Measurements from ENCODE around the gene BZW2. TPM values are rescaled to one million over a fixed set of nuclear protein-coding genes. Genes with fewer than 3 reads are reported as not detected.

BZW2 gene
- total and polyA plus RNA-seq, 7 donors: 83.7 to 163 (median 133) TPM

- H3K27me3 ChIP-seq (ENCODE audit: insufficient read depth in 3 of 3, low read length in 2 of 3): no peaks in the 10 kb centered on the region
- H3K4me1 ChIP-seq: no peaks in the 10 kb centered on the region
- H3K4me3 ChIP-seq: no peak overlapping the region
- no peaks in the 10 kb centered on the region for H3K9me3 ChIP-seq
- DNase-seq: no peak
- H3K27ac ChIP-seq: no peak overlapping the region
- H3K36me3 ChIP-seq (ENCODE audit: insufficient read depth in 1 of 2, low read depth in 1 of 2): peaks cover 6 to 96% of the 10 kb centered on the region in 2 donors
- 97 to 100% (median 99%) methylated on average over 2 of the region's 2 CpGs for WGBS, 3 donors
- no peak for TF ChIP-seq CTCF (IDR thresholded peaks at IDR 0.05)
- ATAC-seq: no peak
- intact Hi-C loops (cut with DNase I): loop anchor here in 1 of 2 donors (5.0 kb wide), 1 partner anchor 224 kb away; no protein-coding TSS in a partner anchor
These were observed 47.8 kb downstream of the BZW2 start for GRCh38 chr7:16693601-16694318.

GRCh38 chr7:16694806-16695205 lies 48.8 kb downstream of the BZW2 start:
- H3K27ac ChIP-seq: no peak overlapping the region
- no peaks in the 10 kb centered on the region for H3K9me3 ChIP-seq
- no peaks in the 10 kb centered on the region for H3K27me3 ChIP-seq (ENCODE audit: insufficient read depth in 3 of 3, low read length in 2 of 3)
- peaks cover 10 to 99% of the 10 kb centered on the region in 2 donors for H3K36me3 ChIP-seq (ENCODE audit: insufficient read depth in 1 of 2, low read depth in 1 of 2)
- intact Hi-C loops (cut with DNase I): loop anchor here (5.0 kb wide), 1 partner anchor 222 kb away; no protein-coding TSS in a partner anchor
- H3K4me3 ChIP-seq: no peak overlapping the region
- ATAC-seq (no peak), DNase-seq (no peak)
- TF ChIP-seq CTCF (IDR thresholded peaks at IDR 0.05): no peak
- H3K4me1 ChIP-seq: no peaks in the 10 kb centered on the region
- WGBS, 3 donors: 80 to 86% (median 82%) methylated on average over 6 of the region's 6 CpGs

DNA sequence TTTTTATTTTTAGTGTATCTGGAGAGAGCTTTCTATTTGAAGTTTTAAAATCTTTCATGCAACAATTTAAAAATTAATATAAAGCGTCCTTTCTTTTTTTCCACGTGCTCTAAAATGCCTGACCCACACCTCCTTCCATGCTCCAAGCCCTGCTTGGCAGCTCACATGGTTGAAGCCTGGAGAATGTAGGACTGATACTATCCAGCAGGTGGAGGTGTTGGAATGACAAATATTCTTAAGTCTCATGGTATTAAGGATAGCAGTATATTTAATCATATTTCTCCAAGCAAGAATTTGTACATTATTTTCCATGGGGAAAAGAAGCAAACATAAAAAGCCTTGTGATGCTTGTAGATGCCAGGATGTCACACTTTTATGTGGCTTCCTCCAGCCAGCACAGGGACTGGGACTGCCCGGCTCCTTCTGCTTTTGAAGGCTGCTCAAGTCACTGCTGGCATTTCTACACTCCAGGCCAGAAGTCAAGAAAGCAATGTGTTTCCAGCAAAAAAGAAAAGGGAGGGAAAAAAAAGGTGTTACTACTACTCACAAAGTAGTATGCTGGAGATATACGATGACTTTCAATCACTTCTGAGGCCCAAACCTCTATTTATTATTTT lies 49.7 kb downstream of the BZW2 start:
- intact Hi-C loops (cut with DNase I): loop anchor here in 1 of 2 donors (5.0 kb wide), 1 partner anchor 222 kb away; no protein-coding TSS in a partner anchor
- Histone ChIP-seq H3K4me3 (no peak overlapping the region), H3K27me3 (ENCODE audit: insufficient read depth in 3 of 3, low read length in 2 of 3) (no peaks in the 10 kb centered on the region), H3K4me1 (no peaks in the 10 kb centered on the region), H3K27ac (no peak overlapping the region), H3K36me3 (ENCODE audit: insufficient read depth in 1 of 2, low read depth in 1 of 2) (peaks cover 13 to 99% of the 10 kb centered on the region in 2 donors), H3K9me3 (no peaks in the 10 kb centered on the region)
- ATAC-seq (no peak), DNase-seq (no peak)
- WGBS, 3 donors: 71 to 87% (median 72%) methylated on average over 4 of the region's 4 CpGs
- peak; percentile 33 for TF ChIP-seq CTCF (IDR thresholded peaks at IDR 0.05)

GRCh38 chr7:16697507-16698199 lies 51.7 kb downstream of the BZW2 start:
- H3K36me3 ChIP-seq (ENCODE audit: insufficient read depth in 1 of 2, low read depth in 1 of 2): peaks cover 13 to 99% of the 10 kb centered on the region in 2 donors
- no peaks in the 10 kb centered on the region for H3K4me1 ChIP-seq
- H3K27me3 ChIP-seq (ENCODE audit: insufficient read depth in 3 of 3, low read length in 2 of 3): no peaks in the 10 kb centered on the region
- DNase-seq (no peak), ATAC-seq (no peak)
- intact Hi-C loops (cut with DNase I): loop anchor here in 1 of 2 donors (5.0 kb wide), 1 partner anchor 220 kb away; no protein-coding TSS in a partner anchor
- no peaks in the 10 kb centered on the region for H3K9me3 ChIP-seq
- WGBS, 3 donors: 90 to 93% (median 91%) methylated on average over 8 of the region's 8 CpGs
- H3K4me3 ChIP-seq: no peak overlapping the region
- TF ChIP-seq CTCF (IDR thresholded peaks at IDR 0.05): no peak
- no peak overlapping the region for H3K27ac ChIP-seq
